CD14-positive monocyte (primary cell): ENCODE measurements around the gene TMED10. TPM values are rescaled to one million over a fixed set of nuclear protein-coding genes. Genes with fewer than 3 reads are reported as not detected.

Experiments
- DNase-seq, 3 donors: peaks; one replicate each; pipeline ENCODE4 v3.0.0-alpha.2; 2011 to 2022
- H2AFZ ChIP-seq: 2 replicates; pipeline ENCODE4 v1.6.0; 2012; ENCODE audit warnings: mild to moderate bottlenecking, low read depth, low read length, inconsistent platforms; ENCODE audit not compliant: insufficient read depth, poor library complexity, severe bottlenecking
- H3K27ac ChIP-seq, 2 donors: 1 replicate in 1 of 2; 2 replicates in 1 of 2; pipeline ENCODE4 v1.5.1; 2012 to 2013; ENCODE audit warnings: low read length in 2 of 2, control low read depth in 1 of 2, inconsistent platforms in 1 of 2, low read depth in 1 of 2, mild to moderate bottlenecking in 1 of 2
- H3K27me3 ChIP-seq, 2 donors: one replicate each; pipeline versions ENCODE4 v1.6.0 to v1.6.1; 2011 to 2013; ENCODE audit warnings: low read length in 2 of 2; ENCODE audit not compliant: control insufficient read depth in 2 of 2, insufficient read depth in 2 of 2
- H3K36me3 ChIP-seq, 2 donors: replicated peaks in 1 of 2; 1 replicate in 1 of 2; 2 replicates in 1 of 2; pipeline versions ENCODE4 v1.5.1 to v1.6.1; 2012 to 2013; ENCODE audit warnings: low read length in 2 of 2, control low read depth in 1 of 2, inconsistent platforms in 1 of 2, mild to moderate bottlenecking in 1 of 2; ENCODE audit not compliant: insufficient read depth in 2 of 2, control insufficient read depth in 1 of 2
- H3K4me1 ChIP-seq, 2 donors: 1 replicate in 1 of 2; 2 replicates in 1 of 2; pipeline versions ENCODE4 v1.5.1 to v1.6.1; 2012 to 2013; ENCODE audit warnings: low read length in 2 of 2, control low read depth in 1 of 2, inconsistent platforms in 1 of 2, mild to moderate bottlenecking in 1 of 2, moderate library complexity in 1 of 2; ENCODE audit not compliant: insufficient read depth in 2 of 2, control insufficient read depth in 1 of 2
- H3K4me2 ChIP-seq: replicated peaks from 2 replicates; pipeline ENCODE3; 2012; ENCODE audit warnings: low read length, moderate library complexity, mild to moderate bottlenecking; ENCODE audit not compliant: poor library complexity, severe bottlenecking; ENCODE audit errors: extremely low read depth
- H3K4me3 ChIP-seq, 3 experiments: fragments of 200-600 bp in 1 of 3; sonication (generic) in 1 of 3; replicated peaks in 1 of 3; 1 replicate in 2 of 3; 2 replicates in 1 of 3; pipeline ENCODE4 v1.5.1; 2011 to 2013; ENCODE audit warnings: low read length in 3 of 3, mild to moderate bottlenecking in 3 of 3, control low read depth in 2 of 3, low read depth in 2 of 3, inconsistent platforms in 1 of 3, moderate library complexity in 1 of 3
- H3K79me2 ChIP-seq: 2 replicates; pipeline ENCODE4 v1.6.0; 2012; ENCODE audit warnings: mild to moderate bottlenecking, control low read depth, inconsistent platforms, low read length, moderate library complexity; ENCODE audit not compliant: insufficient read depth
- H3K9ac ChIP-seq: 2 replicates; pipeline ENCODE4 v1.6.0; 2017; ENCODE audit warnings: low read length, mild to moderate bottlenecking; ENCODE audit not compliant: insufficient read depth, poor library complexity, severe bottlenecking
- H3K9me3 ChIP-seq, 2 donors: replicated peaks in 1 of 2; 1 replicate in 1 of 2; 2 replicates in 1 of 2; pipeline versions ENCODE4 v1.5.1 to v1.6.1; 2012 to 2013; ENCODE audit warnings: low read length in 2 of 2, control low read depth in 1 of 2; ENCODE audit not compliant: control insufficient read depth in 1 of 2, insufficient read depth in 1 of 2
- H4K20me1 ChIP-seq: 2 replicates; pipeline ENCODE4 v1.6.0; 2012; ENCODE audit warnings: mild to moderate bottlenecking, low read length, control low read depth, moderate library complexity; ENCODE audit not compliant: insufficient read depth
- H3K27ac Mint-ChIP-seq, 7 donors: one replicate each; pipeline ENCODE4 v1.8.0; 2020; ENCODE audit warnings: mild to moderate bottlenecking in 7 of 7, mixed read lengths in 7 of 7, moderate library complexity in 6 of 7, inconsistent platforms in 2 of 7
- H3K27me3 Mint-ChIP-seq, 3 donors: one replicate each; pipeline ENCODE4 v1.8.0; 2021 to 2022; ENCODE audit warnings: low read depth in 3 of 3, mild to moderate bottlenecking in 3 of 3, mixed read lengths in 3 of 3, moderate library complexity in 3 of 3, inconsistent platforms in 1 of 3
- H3K36me3 Mint-ChIP-seq, 2 donors: one replicate each; pipeline ENCODE4 v1.8.0; 2020; ENCODE audit warnings: mixed read lengths in 2 of 2, inconsistent platforms in 1 of 2, mild to moderate bottlenecking in 1 of 2
- H3K4me1 Mint-ChIP-seq: one replicate; pipeline ENCODE4 v1.8.0; 2020; ENCODE audit warnings: mild to moderate bottlenecking, mixed read lengths
- H3K4me3 Mint-ChIP-seq, 2 donors: one replicate each; pipeline ENCODE4 v1.8.0; 2020; ENCODE audit warnings: mild to moderate bottlenecking in 2 of 2, mixed read lengths in 2 of 2, moderate library complexity in 1 of 2
- H3K9me3 Mint-ChIP-seq, 7 donors: one replicate each; pipeline ENCODE4 v1.8.0; 2020 to 2022; ENCODE audit warnings: mixed read lengths in 7 of 7, mild to moderate bottlenecking in 6 of 7, moderate library complexity in 6 of 7, inconsistent platforms in 2 of 7
- CTCF ChIP-seq: fragments of 200-600 bp; IDR thresholded peaks from one replicate; pipeline ENCODE4 v1.8.0; 2022; ENCODE audit warnings: antibody characterized with exemption, mild to moderate bottlenecking
- WGBS: methylation state at CpG from one replicate; pipeline ENCODE4 v1.1.5; 2013; ENCODE audit warnings: missing lambda C conversion rate; ENCODE audit not compliant: insufficient coverage; 5-methylcytosine and 5-hydroxymethylcytosine counted together
- intact Hi-C, 2 donors: fragments of 100-400 bp; cut with micrococcal nuclease; formaldehyde crosslinking; loops; one replicate each; pipeline versions ENCODE4 v1.15.0 to v1.15.1; 2023
- polyA plus RNA-seq, 3 donors: library from polyadenylated mRNA; depleted of rRNA in 1 of 3; unstranded in 2 of 3; stranded (reverse) in 1 of 3; fragments of 300-500 nt in 2 of 3; fragments of >200 nt in 1 of 3; fragmentation: Illumina TruSeq in 2 of 3; gene quantifications; 1 replicate in 2 of 3; 2 replicates in 1 of 3; pipeline ENCODE4 v1.2.3, GENCODE V29; 2012 to 2021

TMED10 gene
- polyA plus RNA-seq, 3 donors = 98.5 to 243 (median 233) TPM

- H2AFZ ChIP-seq = no peak overlapping the region
- H3K4me3 ChIP-seq = no peak overlapping the region
- peaks cover 25 to 30% of the 10 kb centered on the region in 2 donors for H3K36me3 ChIP-seq
- no peaks in the 10 kb centered on the region for H3K27me3 ChIP-seq
- Mint-ChIP-seq H3K9me3 (no peaks in the 10 kb centered on the region), H3K27me3 (no peaks in the 10 kb centered on the region), H3K27ac (peak overlapping the region in 6 of 7 donors; percentile 24 to 78 (median 55)), H3K4me1 (peaks cover 14% of the 10 kb centered on the region), H3K36me3 (peaks cover 38 to 68% of the 10 kb centered on the region in 2 donors), H3K4me3 (no peak overlapping the region)
- no peak overlapping the region for H3K4me2 ChIP-seq
- H3K79me2 ChIP-seq = peaks cover 76% of the 10 kb centered on the region
- intact Hi-C loops = loop anchor here (2.0 to 5.0 kb wide), 3 partner anchors 150 to 355 kb away; no protein-coding TSS in a partner anchor
- H4K20me1 ChIP-seq = no peaks in the 10 kb centered on the region
- no CpG with 5 or more reads among the region's 4 CpGs for WGBS
- H3K9me3 ChIP-seq = no peaks in the 10 kb centered on the region
- no peak overlapping the region for H3K9ac ChIP-seq
- no peak overlapping the region for H3K27ac ChIP-seq
- peaks cover 10 to 13% of the 10 kb centered on the region in 2 donors for H3K4me1 ChIP-seq
- peak; percentile 64 to 85 (median 74) for DNase-seq
- peak; percentile 69 for TF ChIP-seq CTCF
Observed at GRCh38 chr14:75132382-75133086, 43.9 kb downstream of the TMED10 start.

- H3K4me1 ChIP-seq = peaks cover 40 to 51% of the 10 kb centered on the region in 2 donors
- WGBS = 100% methylated on average over 4 of the region's 5 CpGs
Observed at GRCh38 chr14:75128596-75128990, 47.8 kb downstream of the TMED10 start.

More at GRCh38 chr14:75128596-75128990, 47.8 kb downstream of the TMED10 start:
- peak overlapping the region in 1 of 7 donors; percentile 10 for H3K27ac Mint-ChIP-seq
- Histone ChIP-seq H3K9me3 (no peaks in the 10 kb centered on the region), H3K9ac (no peak overlapping the region), H3K4me2 (no peak overlapping the region), H3K79me2 (peaks cover 74% of the 10 kb centered on the region), H3K4me3 (no peak overlapping the region), H4K20me1 (no peaks in the 10 kb centered on the region), H3K36me3 (peaks cover 2 to 8% of the 10 kb centered on the region in 2 donors), H2AFZ (no peak overlapping the region), H3K27me3 (no peaks in the 10 kb centered on the region), H3K27ac (no peak overlapping the region)
- no peak overlapping the region for H3K4me3 Mint-ChIP-seq
- intact Hi-C loops = loop anchor here in 1 of 2 donors (10.0 kb wide), 1 partner anchor 296 kb away; the partner anchor contains the start of gene JDP2
- H3K36me3 Mint-ChIP-seq = peaks cover 16 to 39% of the 10 kb centered on the region in 2 donors
- TF ChIP-seq CTCF = no peak
- H3K9me3 Mint-ChIP-seq = no peaks in the 10 kb centered on the region
- H3K27me3 Mint-ChIP-seq = no peaks in the 10 kb centered on the region
- no peak for DNase-seq
- H3K4me1 Mint-ChIP-seq = peaks cover 48% of the 10 kb centered on the region
